ENCODE results near the gene PIK3CA. TPM values are rescaled to one million over a fixed set of nuclear protein-coding genes. Genes with fewer than 3 reads are reported as not detected.

PIK3CA gene
- polyA plus RNA-seq, 3 donors, result 25.3 to 34.2 (median 28.2) TPM

DNA sequence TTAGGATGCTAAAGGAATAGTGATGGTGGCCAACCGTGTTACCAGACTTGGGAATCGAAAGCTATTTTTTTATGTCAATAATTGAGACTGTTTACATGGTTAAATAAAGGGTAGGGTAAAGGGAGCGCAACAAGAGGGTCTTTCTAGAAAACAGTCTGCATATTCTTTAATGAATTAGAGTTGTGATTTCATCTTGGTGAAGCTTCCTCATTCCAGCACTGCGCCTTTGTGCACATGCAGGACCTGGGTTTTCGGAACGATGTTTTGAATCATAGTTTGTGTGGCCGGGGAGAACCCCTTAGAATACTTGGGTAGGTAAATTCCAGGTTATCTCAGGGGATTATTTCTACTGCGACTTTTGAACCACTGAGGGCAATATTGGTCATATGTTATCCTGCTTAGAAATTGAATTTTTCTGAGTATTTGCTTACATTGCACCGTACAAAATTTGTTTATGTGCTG is 1.3 kb downstream of the PIK3CA start:
- DNase-seq (ENCODE audit: extremely low read depth in 1 of 11, low read depth in 9 of 11, low spot score in 4 of 11), result peak in 2 of 11 donors; percentile 17 to 42

DNA sequence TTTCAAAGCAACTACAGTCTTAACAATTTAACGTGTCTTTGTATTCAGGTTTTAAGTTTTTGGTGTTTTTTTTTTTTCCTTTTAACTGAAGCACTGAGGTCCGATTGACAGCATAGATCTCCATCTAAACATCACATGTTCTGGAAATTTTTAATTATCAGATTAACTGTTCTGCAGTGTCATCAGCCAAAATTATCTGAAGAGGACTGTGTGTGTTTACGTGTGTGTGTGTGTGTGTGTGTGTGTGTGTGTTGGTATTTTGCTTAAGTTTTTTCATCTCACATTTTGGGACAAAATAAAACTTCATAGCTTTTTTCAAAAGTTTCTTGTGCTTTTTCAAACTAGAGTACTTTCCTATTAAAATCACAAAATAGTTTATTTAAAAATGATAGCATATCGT is 1.8 kb downstream of the PIK3CA start:
- no peak for DNase-seq (ENCODE audit: extremely low read depth in 1 of 11, low read depth in 9 of 11, low spot score in 4 of 11)

DNA sequence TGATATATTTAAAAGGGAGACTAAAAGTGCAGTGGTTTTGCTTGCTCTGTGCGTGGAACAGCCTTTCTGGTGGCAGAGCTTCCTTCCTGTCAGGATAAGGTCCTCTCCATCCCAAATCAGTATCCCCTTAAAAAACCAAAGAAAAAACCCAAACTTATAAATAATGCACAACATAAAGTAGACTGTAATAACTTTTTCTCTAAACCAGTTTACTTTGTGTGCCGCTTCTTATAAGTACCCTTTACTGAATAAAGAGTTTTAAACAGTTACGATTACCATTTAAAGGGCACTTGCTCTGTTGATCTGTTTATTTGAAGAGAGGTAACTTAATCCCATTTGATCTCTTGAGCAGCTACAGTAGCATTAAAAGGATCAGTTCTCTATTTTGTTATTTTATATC is 2.5 kb downstream of the PIK3CA start:
- DNase-seq (ENCODE audit: extremely low read depth in 1 of 11, low read depth in 9 of 11, low spot score in 4 of 11), result no peak

DNA sequence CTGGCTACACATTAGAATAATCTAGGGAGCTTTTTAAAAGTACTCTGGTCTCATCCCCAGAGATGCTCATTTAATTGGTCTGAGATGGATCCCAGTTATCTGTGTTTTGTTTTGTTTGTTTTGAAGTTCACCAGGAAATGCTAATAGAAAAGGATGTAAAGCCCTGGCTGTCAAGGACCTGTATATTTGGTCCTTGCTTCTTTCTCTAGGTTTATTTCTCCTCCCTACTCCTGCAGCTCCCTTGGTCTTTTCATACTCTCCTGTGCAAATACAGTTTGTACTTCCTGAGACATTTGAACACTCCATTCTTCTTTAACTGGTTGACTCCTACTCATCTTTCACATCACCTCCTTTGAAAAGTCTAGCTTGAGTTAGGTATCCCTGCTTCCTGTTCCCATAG is 3.3 kb downstream of the PIK3CA start:
- DNase-seq (ENCODE audit: extremely low read depth in 1 of 11, low read depth in 9 of 11, low spot score in 4 of 11), result no peak

DNA sequence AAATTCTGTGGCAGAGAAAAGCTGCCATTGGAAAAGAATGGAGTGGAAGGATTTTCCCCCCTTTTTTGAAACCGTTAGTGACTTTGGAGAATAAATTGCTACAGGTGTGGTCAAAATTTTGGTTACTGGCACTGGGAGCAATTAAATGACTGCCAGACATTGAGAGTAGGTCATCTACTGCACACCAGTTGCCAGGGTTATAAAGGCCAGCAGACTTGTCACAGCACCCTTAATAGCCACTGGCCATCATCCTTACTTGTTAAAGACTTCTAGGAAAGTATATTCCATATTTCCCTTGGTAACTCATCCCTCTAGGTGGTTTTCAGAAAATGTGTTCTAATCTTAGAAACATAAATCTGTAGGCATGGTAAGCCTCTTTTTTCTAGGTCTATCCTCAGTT is 8.0 kb downstream of the PIK3CA start:
- DNase-seq (ENCODE audit: extremely low read depth in 1 of 11, low read depth in 9 of 11, low spot score in 4 of 11), result no peak

DNA sequence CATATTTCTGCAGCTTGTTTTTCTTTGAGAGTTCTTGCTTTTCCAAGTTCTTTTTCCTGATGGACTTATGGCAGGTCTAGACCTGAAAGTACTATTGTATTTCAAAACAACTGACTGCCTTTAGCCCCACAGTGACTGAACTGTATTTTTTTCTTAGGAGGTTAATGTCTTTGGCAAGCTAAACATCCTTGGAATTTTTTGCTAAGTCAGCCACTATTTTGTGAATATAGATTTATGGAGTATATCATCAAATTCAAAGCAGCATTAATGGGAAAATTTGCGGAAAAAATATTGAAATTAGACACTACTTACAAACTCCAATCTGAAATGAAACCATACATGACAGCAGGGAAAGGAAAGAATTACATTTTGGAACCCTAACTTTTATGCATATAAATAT is 8.6 kb downstream of the PIK3CA start:
- no peak for DNase-seq (ENCODE audit: extremely low read depth in 1 of 11, low read depth in 9 of 11, low spot score in 4 of 11)

DNA sequence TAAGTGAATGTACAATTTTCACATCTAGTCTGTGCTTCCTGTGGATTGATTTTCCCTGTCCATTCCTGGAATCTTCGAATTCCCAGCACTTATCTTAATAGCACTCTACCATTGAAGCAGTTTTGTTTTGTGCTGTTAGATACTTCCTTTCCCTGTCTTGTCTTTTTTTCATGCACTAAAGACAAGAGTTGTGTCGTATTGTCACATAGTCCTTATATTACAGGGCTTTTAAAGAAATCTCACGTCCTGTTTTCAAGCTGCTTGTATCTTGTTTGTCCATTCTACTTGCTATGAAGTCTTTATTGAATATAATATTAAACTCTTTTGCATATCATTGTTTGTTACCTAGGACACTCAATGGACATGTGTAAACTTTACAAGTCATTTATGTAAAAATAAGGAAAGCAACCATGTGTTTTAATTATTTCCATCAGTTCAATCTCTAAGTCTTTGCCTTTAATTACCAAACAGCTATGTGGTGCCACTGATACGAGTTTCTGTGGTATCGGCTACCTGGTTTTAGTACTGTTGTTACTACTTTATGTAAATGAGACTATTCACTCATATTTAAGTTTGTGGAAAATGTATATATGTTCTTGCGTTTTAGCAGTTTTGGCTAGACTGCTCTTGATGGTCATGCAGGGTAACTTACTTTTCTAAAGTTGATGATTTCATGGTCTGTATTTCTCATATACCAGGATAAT is 10.3 kb downstream of the PIK3CA start:
- no peak for DNase-seq (ENCODE audit: extremely low read depth in 1 of 11, low read depth in 9 of 11, low spot score in 4 of 11)

DNA sequence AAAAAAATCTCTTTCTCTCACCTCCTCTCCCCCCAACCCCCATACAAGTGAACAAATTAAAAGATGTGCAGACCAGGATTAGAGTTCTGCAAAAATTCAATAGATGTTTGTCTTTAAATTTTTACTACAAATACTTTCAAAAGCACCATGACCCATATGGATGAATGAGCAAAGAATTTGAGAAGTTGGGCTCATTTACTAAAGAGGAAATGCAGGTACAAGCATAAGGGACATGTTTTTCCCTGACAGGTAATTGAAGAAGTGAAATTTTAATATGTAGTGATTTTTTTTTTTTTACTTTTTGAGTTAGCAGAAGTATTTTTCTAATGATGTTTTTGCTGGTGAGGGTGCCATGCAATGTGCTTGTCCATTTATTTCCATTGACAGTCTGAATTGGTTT is 15.3 kb downstream of the PIK3CA start:
- no peak for DNase-seq (ENCODE audit: extremely low read depth in 1 of 11, low read depth in 9 of 11, low spot score in 4 of 11)

DNA sequence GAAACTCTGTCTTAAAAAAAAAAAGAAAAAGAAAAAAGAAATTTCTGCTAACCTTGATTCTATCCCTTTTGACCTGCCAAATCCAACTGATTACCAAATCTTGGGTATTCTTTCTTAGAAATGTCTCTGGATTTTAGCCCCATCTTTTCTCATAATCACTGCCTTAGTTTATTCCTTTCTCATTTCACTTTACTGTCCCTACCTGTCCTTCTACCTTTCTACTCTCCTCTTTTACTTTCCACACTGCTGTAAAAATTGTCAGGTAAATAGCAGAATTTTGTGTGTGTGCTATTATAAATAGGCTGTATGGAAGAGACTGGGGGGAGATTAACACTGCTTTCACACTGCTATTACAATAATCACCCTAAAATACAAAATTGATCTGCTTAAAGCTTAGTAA is 16.7 kb downstream of the PIK3CA start:
- DNase-seq (ENCODE audit: extremely low read depth in 1 of 11, low read depth in 9 of 11, low spot score in 4 of 11), result no peak

DNA sequence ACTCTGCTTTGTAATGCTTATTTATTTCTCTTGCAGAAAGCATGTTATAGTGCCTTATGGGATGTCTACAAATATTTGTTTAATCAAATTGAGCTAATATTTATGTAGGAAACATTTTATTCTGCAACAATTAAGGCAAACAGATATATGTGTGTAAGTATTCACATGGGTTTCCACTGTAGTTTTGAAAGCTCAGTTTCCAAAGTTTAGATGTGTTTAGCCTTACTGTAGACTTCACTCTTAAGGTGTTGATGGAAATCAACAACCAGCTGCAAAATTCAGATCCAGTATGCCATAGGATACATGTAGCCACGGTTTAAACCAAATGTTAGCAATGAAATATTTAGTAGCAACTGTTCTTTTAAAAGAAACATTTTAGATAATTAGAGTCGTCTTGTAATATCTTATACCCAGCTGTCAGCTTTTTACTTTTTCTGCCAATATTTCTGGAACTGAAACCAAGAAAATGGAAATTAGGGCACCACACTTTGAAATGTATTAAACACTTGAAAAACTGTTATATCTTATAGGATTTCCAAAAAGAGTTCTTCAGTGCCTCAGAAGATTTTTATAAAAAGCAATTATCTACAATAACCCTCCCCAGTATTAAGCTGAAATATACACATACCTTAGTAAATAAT is 18.5 kb downstream of the PIK3CA start:
- no peak for DNase-seq (ENCODE audit: extremely low read depth in 1 of 11, low read depth in 9 of 11, low spot score in 4 of 11)

DNA sequence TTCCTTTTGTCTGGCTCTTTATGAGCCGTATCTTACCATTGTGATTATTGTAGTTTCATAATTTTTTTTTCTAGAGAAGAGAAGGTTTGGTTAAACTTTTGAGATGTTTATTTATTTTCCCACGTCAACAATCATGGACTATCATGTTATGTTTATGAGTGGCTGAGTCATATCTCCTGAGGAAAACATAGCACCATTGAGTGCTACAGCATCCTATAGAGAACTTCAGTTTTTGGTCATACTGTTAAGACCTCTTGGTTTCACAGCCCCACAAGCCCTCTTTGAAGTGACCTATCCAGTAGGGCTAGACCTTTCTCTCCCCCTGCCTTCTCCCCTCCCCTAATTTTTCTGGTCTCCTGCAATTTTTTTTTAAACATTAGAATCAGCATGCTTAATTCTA is 20.8 kb downstream of the PIK3CA start:
- DNase-seq (ENCODE audit: extremely low read depth in 1 of 11, low read depth in 9 of 11, low spot score in 4 of 11), result no peak

DNA sequence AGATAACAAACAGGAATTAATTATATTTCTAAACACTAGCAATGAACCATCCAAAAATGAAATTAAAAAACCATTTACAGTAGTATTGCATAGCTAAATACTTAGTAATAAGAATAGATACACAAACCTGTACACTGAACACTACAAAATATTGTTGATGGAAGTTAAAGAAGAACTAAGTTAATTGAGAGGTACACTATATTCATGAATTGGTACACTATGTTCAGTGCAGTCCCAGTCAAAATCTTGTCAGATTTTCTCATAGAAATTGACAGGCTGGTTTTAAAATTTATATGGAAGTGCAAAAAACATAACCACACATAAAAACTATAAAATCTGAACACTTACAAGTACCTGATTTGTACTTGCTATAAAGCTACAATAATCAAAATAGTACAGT is 24.4 kb downstream of the PIK3CA start:
- no peak for DNase-seq (ENCODE audit: extremely low read depth in 1 of 11, low read depth in 9 of 11, low spot score in 4 of 11)

DNA sequence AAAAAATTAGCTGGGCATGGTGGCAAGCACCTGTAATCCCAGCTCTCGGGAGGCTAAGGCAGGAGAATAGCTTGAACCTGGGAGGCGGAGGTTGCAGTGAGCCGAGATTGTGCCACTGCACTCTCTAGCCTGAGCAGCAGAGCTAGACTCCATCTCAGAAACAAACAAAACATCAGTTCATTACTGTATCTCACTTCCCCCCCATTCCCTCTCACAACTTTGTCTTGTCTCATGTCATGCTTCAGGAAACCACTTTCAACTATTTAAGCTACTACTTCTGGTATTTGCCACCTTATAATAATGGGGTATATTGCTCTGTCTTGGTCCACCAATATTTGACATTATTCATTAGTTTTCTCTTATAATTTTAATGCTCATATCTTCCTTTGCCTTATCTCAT is 26.2 kb downstream of the PIK3CA start:
- DNase-seq (ENCODE audit: extremely low read depth in 1 of 11, low read depth in 9 of 11, low spot score in 4 of 11), result no peak

DNA sequence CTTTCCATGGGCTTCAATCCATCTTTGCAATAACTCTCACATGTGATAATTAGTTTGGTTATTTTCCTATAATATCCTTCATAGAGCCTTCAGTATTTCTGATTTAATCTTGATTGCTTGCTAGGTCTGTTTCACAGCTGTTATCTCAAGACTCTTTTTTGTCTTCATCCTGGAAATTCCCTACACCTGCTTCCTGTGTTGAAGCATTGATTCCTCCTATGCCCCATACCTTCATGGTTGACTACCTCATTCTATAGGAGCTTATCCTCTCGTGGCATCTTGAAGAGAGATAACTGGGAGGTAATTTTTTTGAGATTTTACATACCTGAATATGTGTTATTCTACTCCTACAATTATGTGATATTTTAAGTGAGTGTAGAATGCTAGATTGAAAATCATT is 26.7 kb downstream of the PIK3CA start:
- DNase-seq (ENCODE audit: extremely low read depth in 1 of 11, low read depth in 9 of 11, low spot score in 4 of 11), result no peak

DNA sequence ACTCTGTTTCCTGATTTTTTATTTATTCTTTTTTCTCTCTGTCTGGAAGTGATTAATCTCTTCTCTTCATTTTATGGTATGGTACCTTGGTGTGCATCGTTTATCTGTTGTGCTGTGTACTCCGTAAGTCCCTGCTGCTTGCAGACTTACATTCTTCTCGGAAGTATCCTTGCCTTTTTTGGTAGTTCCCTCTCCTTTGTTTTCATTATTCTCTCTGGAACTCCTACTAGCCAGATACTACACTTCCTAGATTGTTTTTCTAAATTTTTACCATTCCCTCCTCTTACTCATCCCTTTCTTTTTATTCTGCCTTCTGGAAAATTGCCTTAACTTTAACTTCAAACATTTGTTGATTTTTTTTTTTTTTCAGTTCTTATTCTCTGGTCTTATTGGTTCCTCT is 27.2 kb downstream of the PIK3CA start:
- no peak for DNase-seq (ENCODE audit: extremely low read depth in 1 of 11, low read depth in 9 of 11, low spot score in 4 of 11)

DNA sequence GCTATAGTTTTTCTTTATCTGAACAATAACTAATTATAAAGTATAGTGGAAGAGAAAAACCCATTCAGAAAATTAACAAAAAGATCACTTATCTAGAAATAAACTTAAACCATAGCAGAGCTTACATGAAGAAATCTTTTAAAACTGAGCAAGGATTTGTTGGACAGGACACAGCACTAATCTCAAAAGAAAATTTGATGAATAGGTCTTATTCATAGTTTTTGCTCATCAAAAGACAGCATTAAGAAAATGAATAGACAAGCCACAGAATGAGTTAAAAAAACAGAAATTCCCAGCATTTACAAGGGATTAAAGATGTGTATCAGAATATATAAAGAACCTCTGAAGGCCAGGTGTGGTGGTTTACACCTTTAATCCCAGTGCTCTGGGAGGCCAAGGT is 29.5 kb downstream of the PIK3CA start:
- DNase-seq (ENCODE audit: extremely low read depth in 1 of 11, low read depth in 9 of 11, low spot score in 4 of 11), result no peak

DNA sequence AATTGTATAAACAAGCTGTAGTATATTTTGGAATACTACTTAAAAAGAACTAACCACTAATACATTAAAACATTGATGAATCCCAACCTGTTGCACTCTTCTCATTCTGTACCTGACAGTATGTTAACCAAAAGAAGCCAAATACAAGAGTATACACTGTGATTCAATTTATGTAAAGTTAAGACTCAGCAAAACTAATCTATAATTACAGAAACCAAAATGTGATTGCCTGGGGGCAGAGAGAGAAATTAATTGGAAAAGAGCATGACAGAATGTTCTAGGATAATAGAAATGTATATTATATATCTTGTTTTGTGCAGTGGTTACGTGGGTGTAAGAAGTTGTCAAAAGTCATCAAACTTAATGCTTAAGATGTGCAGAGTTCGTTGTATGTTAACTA is 31.1 kb downstream of the PIK3CA start:
- no peak for DNase-seq (ENCODE audit: extremely low read depth in 1 of 11, low read depth in 9 of 11, low spot score in 4 of 11)

DNA sequence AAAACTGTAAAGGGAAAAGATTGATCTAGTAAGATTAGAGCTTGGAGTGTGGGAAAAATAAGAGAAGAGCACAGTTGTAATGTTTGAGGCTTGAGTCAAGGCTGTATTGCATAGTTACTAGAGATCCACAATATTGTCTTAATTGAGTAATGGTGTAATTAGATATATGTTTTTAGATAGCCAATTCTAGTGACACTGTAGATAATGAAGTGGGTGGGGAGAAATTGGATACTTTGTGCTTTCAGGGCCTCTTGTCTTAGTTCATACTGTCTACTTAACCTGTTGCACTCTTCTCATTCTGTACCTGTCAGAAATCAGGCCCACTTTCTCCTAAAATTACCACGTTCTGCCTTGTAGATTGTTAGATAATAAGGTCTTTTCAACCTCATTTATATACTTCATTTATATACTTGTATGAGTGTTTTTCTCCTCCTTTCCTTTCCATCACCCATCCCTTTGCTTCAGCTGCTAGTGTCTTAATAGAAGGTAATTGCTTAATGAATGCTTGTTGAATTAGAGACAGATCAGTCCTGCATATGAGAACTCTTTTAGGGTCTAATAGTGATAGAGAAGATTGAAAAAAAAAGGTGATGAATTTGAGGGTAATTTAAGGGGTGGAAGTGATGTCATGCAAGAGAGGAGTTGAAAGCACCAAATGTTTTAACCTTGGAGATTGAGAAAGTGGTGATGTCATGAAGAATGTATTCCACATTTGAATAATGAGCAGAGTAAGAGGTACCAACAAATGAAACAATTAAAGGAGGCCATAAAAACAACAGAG is 32.0 kb downstream of the PIK3CA start:
- peak in 1 of 11 donors; percentile 32 for DNase-seq (ENCODE audit: extremely low read depth in 1 of 11, low read depth in 9 of 11, low spot score in 4 of 11)

DNA sequence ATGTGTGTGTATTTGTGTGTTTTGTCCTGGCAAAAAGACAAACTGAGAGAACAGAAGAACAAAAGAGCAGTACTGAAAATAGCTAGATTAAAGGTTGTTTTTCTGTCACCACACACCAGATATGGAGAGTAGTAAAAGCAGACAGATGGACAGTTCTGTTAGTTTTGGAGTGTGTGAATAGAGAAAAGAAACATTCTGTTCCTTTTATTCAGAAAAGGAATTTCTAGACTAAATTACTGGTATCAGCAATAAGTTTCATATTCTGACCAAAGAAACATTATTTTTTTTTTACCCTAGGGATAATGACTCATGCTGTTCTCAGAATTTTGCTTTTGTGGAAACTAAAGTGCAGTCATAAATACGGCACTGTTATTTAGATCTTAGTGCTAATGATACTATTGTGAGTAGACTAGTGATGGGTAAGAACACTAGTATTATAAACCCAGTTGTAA is 32.9 kb downstream of the PIK3CA start:
- DNase-seq (ENCODE audit: extremely low read depth in 1 of 11, low read depth in 9 of 11, low spot score in 4 of 11), result no peak

DNA sequence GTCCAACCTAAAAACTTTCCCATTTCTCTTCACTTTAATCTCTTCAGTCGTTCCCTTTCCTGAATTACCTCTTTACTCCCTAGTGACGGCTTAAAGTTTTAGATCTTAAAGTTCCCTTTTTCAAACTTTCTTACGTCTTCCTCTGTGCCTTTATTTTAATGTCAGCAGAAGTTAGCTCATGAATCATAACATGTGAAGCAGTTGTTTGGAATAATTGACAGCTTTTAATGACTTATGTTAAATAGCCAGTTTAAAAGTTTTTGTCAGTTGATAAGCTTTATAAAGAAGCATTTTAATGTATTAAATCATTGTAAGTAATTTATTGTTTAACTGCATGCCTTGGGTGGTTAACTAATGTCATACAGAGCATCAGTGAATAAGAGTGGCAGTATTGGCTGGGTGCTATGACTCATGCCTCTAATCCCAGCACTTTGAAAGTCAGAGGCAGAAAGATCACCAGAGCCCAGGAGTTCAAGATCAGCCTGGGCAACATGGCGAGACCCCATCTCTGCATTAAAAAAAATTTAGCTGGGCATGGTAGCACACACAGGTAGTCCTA is 33.9 kb downstream of the PIK3CA start:
- no peak for DNase-seq (ENCODE audit: extremely low read depth in 1 of 11, low read depth in 9 of 11, low spot score in 4 of 11)

Measured in renal cortex interstitium (tissue), 11 donors.